ENCODE data around the gene PTPRJ.
"Not testable (repeated sequence)": the region's sequence is repeated elsewhere in the genome, so short reads cannot be mapped to it uniquely, and the experiment has no call there.

Gene PTPRJ

DNA sequence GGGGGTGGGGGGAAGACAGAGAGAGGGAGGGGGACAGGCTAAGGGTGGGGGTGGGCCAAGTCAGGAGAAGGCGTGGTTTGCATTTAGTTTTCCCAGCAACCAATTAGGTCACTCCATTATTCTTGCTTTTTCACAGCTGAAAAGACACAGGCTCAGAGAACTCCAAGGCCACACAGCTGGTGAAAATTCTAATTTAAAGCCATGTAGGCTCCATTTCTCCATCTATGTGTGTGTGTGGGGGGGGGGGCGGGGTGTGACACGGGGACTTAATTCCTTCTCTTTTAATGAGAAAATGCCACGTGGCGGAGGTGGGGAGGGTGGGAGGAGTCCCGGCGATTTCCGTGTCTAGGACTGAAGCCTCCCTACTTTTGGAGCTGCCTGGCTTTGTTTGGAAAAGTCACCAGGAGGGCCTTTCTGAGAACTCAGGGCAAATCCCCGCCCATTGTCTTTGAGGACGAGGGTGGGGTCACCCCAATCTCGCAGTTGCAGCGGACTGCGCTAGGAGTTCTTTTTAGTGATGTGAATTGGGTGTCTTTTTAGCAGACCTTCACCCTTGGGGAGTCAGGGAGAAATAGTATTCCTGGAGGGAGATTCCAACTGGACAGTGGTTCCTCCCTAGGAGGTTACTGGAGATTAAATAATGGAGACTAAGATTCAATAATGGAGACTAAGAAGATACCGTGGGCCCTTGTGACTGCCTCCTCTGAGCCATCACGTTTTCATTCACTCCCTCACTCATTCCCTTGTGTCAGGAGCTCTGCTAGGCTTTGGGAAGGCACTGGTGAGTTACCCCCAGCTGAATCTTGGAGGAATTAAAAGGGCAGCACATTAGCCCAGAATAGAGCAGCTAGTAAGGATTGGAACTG lies 36.4 kb upstream of the PTPRJ start:
- no peak for DNase-seq (ENCODE audit: low read depth)
- H3K4me3 ChIP-seq (ENCODE audit: control insufficient read depth, low read depth, low read length) = no peak overlapping the region
- TF ChIP-seq, protein P1, sequence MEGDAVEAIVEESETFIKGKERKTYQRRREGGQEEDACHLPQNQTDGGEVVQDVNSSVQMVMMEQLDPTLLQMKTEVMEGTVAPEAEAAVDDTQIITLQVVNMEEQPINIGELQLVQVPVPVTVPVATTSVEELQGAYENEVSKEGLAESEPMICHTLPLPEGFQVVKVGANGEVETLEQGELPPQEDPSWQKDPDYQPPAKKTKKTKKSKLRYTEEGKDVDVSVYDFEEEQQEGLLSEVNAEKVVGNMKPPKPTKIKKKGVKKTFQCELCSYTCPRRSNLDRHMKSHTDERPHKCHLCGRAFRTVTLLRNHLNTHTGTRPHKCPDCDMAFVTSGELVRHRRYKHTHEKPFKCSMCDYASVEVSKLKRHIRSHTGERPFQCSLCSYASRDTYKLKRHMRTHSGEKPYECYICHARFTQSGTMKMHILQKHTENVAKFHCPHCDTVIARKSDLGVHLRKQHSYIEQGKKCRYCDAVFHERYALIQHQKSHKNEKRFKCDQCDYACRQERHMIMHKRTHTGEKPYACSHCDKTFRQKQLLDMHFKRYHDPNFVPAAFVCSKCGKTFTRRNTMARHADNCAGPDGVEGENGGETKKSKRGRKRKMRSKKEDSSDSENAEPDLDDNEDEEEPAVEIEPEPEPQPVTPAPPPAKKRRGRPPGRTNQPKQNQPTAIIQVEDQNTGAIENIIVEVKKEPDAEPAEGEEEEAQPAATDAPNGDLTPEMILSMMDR (IDR thresholded peaks at IDR 0.05; ENCODE audit: control insufficient read depth, insufficient read depth, low read depth, low read length, missing control alignments) = no peak

DNA sequence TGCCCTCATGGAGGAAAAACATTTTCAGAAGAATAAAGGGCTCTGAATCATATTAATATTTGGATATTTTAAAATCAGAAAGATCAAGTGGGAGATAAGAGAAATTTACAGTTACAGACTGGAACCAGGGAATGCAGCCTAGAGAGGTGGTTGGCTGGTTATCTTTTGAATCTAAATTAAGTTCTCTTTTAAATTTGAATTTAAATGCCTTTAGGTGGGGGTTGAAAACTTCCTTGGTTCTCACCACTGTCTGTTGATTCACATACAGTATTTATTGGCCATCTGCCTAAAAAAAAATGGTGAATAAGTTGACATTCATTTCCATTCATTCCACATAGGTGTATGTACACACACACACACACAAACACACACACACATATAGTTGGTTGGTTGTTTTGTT lies 35.7 kb upstream of the PTPRJ start:
- H3K4me3 ChIP-seq (ENCODE audit: control insufficient read depth, low read depth, low read length) = no peak overlapping the region
- no peak for DNase-seq (ENCODE audit: low read depth)
- TF ChIP-seq, protein P1 (IDR thresholded peaks at IDR 0.05; ENCODE audit: control insufficient read depth, insufficient read depth, low read depth, low read length, missing control alignments) = no peak

DNA sequence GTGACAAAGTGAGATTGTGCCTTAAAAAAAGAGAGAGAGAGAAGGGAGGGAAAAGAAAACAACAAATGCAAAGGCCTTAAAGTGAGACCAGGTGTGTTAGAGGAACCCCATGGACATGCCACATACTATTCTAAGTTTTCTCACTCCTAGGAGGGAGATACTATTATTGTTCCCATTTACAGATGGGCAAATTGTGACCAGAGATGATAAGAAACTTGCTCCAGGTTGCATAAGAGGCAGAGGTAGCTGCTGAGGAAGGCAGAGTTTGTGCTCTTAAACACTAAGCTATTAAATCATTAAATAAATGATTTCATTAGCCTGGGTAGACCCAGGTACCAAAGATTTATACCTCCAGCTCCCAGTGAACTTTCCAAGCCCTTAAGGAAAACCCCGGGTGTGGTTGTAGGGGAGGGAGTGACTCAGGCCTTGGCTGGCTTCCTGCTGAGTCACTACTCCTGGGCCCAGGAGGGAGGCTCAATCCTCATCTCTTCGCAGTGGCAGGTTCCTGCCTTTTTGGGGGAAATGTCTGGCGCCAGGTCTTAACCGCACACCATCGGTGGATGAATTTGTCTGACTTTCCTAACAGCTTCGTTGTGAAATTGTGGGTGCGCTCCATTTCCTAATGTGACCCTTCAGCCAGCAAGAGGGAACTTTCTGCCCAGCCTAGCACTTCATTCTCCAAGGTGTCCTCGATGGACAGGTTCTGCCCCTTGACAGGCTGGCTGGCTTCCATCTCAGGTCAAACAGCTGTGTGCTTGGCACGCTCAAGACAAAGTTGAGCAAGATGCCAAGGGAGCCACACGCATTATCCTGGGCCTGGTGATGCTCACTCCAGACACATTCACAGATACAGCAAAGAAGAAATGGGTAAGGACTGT lies 33.4 kb upstream of the PTPRJ start:
- TF ChIP-seq, protein P1 (IDR thresholded peaks at IDR 0.05; ENCODE audit: control insufficient read depth, insufficient read depth, low read depth, low read length, missing control alignments) = no peak
- DNase-seq (ENCODE audit: low read depth) = peak; percentile 92
- no peak overlapping the region for H3K4me3 ChIP-seq (ENCODE audit: control insufficient read depth, low read depth, low read length)

DNA sequence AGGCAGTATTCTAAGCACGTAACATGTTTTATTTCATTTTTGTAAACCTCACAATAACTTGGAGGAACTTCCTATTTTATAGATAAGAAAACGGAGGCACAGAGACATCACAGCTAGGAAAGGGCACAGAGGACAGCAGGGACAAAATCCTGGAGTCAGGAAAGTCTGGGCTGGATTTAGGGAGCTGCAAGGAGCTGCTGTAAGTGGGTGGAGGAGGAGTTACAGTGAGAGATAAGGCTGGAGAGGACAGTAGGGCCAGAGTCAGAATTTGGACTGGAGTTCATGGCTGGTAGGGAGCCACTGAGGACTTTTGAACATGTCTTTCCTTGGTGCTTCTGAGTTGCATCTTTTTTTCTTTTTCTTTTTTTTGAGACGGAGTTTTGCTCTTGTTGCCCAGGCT lies 32.2 kb upstream of the PTPRJ start:
- no peak overlapping the region for H3K4me3 ChIP-seq (ENCODE audit: control insufficient read depth, low read depth, low read length)
- no peak for DNase-seq (ENCODE audit: low read depth)
- TF ChIP-seq, protein P1 (IDR thresholded peaks at IDR 0.05; ENCODE audit: control insufficient read depth, insufficient read depth, low read depth, low read length, missing control alignments) = no peak

DNA sequence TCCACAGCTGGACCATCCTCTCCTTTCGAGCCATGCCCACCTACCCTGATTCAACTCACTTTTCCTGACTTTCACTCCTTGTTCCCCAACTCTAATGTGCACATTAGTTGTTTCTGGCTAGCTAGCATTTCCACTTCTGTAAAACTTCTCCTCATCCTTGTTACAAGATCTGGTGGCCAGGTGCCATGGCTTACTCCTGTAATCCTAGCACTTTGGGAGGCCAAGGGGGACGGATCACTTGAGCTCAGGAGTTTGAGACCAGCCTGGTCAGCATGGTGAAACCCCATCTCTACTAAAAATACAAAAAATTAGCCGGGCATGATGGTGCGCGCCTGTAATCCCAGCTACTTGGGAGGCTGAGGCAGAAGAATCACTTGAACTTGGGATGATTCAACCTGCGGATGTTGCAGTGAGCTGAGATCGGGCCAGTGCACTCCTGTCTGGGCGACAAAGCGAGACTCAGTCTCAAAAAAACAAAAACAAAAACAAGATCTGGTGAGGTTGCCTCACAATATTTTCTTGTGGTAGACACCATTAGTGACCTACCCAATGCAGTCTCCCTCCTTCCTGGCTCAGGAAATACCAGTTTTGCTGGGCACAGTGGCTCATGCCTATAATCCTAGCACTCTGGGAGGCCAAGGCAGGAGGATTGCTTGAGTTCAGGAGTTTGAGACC lies 31.2 kb upstream of the PTPRJ start:
- DNase-seq (ENCODE audit: low read depth); H3K4me3 ChIP-seq (ENCODE audit: control insufficient read depth, low read depth, low read length): not testable (repeated sequence)

DNA sequence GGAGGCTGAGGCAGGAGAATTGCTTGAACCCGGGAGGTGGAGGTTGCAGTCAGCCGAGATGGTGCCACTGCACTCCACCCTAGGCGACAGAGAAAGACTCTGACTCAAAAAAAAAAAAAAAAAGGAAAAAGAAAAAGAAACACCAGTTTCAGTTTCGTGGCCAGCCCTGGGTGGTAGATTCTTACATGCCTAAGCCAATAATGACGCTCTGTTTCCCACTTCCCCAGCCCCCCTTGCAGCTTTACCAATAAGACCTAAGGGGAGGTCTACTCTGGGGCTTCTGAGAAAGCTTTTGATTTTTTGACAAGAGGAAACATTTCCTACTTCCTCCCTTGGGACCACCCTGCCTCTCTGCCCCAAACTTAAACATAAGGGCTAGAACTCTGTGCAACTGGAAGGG lies 30.0 kb upstream of the PTPRJ start:
- no peak for DNase-seq (ENCODE audit: low read depth)
- H3K4me3 ChIP-seq (ENCODE audit: control insufficient read depth, low read depth, low read length) = no peak overlapping the region
- TF ChIP-seq, protein P1 (IDR thresholded peaks at IDR 0.05; ENCODE audit: control insufficient read depth, insufficient read depth, low read depth, low read length, missing control alignments) = no peak

DNA sequence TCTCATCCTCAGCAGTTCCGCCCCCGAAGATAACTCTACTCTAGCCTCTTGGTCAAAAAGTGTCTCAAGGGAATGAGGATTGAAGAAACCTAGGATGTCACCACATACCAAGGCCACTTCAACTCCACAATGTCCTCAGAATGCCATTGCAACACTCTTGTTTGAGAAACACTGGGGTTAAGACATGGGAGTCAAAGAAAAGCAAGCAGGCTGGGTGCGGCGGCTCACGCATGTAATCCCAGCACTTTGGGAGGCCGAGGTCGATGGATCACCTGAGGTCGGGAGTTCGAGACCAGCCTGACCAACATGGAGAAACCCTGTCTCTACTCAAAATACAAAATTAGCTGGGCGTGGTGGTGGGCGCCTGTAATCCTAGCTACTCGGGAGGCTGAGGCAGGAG lies 28.9 kb upstream of the PTPRJ start:
- not testable (repeated sequence) for DNase-seq (ENCODE audit: low read depth); H3K4me3 ChIP-seq (ENCODE audit: control insufficient read depth, low read depth, low read length)

Measured in AG09309 (cell line).